HepG2 (cell line): ENCODE results near the gene SOAT2. TPM values are rescaled to one million over a fixed set of nuclear protein-coding genes. Genes with fewer than 3 reads are reported as not detected.

Experiments
- CREM ChIP-seq, 2 experiments: sonication (generic) in 1 of 2; formaldehyde crosslinking in 1 of 2; IDR thresholded peaks; 2 replicates each; pipeline versions ENCODE4 v1.4.0 to v1.6.1; 2016 to 2020; ENCODE audit warnings: antibody characterized with exemption in 1 of 2, mild to moderate bottlenecking in 1 of 2, missing genetic modification reagents in 1 of 2
- FOXK1 ChIP-seq: sonication (generic); formaldehyde crosslinking; IDR thresholded peaks from 2 replicates; pipeline ENCODE4 v1.4.0; 2020; ENCODE audit warnings: low read depth, missing genetic modification reagents, borderline replicate concordance
- FOXO1 ChIP-seq: sonication (generic); formaldehyde crosslinking; IDR thresholded peaks from 2 replicates; pipeline ENCODE4 v1.4.0; 2020; ENCODE audit warnings: missing genetic modification reagents
- GFI1 ChIP-seq: sonication (generic); formaldehyde crosslinking; IDR thresholded peaks from 2 replicates; pipeline ENCODE4 v1.5.0; 2020; ENCODE audit warnings: missing genetic modification reagents, mild to moderate bottlenecking, borderline replicate concordance
- HNRNPL ChIP-seq: fragments of 200-400 bp; formaldehyde crosslinking; IDR thresholded peaks from 2 replicates; pipeline ENCODE4 v1.6.1; 2017; ENCODE audit warnings: mild to moderate bottlenecking, low read depth, low read length
- KLF16 ChIP-seq, 2 experiments: sonication (generic) in 1 of 2; formaldehyde crosslinking in 1 of 2; IDR thresholded peaks; 2 replicates each; pipeline versions ENCODE4 v1.6.1 to v1.8.0; 2016 to 2023; ENCODE audit warnings: missing genetic modification reagents in 2 of 2, missing compliant biosample characterization in 1 of 2
- MLLT10 ChIP-seq: sonication (generic); formaldehyde crosslinking; IDR thresholded peaks from 2 replicates; pipeline ENCODE4 v1.4.0; 2020; ENCODE audit warnings: missing genetic modification reagents
- NBN ChIP-seq: fragments of 450-650 bp; conservative IDR thresholded peaks from 2 replicates; pipeline ENCODE4 v1.6.1; 2017
- NFKBIZ ChIP-seq: IDR thresholded peaks from 2 replicates; pipeline ENCODE4 v1.6.1; 2018; ENCODE audit warnings: missing genetic modification reagents, missing compliant biosample characterization
- NR2F6 ChIP-seq, 2 experiments: IDR thresholded peaks; 2 replicates each; pipeline ENCODE4 v1.6.1; 2016; ENCODE audit warnings: antibody characterized with exemption in 1 of 2, mild to moderate bottlenecking in 1 of 2
- NRL ChIP-seq: sonication (generic); formaldehyde crosslinking; IDR thresholded peaks from 2 replicates; pipeline ENCODE4 v1.5.0; 2020; ENCODE audit warnings: missing genetic modification reagents, mild to moderate bottlenecking, moderate library complexity, borderline replicate concordance
- PITX1 ChIP-seq: sonication (generic); formaldehyde crosslinking; IDR thresholded peaks from 2 replicates; pipeline ENCODE4 v1.5.1; 2020; ENCODE audit warnings: mild to moderate bottlenecking, missing genetic modification reagents
- RBFOX2 ChIP-seq: fragments of 200-400 bp; formaldehyde crosslinking; IDR thresholded peaks from 2 replicates; pipeline ENCODE4 v1.6.1; 2017; ENCODE audit warnings: low read depth, mild to moderate bottlenecking, low read length
- SRF ChIP-seq: IDR thresholded peaks from 2 replicates; pipeline ENCODE4 v1.6.1; 2011; ENCODE audit warnings: mild to moderate bottlenecking, low read depth, low read length, moderate library complexity
- ZBTB7A ChIP-seq: sonication (generic); formaldehyde crosslinking; IDR thresholded peaks from 2 replicates; pipeline ENCODE4 v1.8.0; 2022; ENCODE audit warnings: mild to moderate bottlenecking, missing genetic modification reagents
- ZNF124 ChIP-seq: sonication (generic); formaldehyde crosslinking; IDR thresholded peaks from 2 replicates; pipeline ENCODE4 v1.4.0; 2020; ENCODE audit warnings: missing genetic modification reagents
- ZNF558 ChIP-seq: sonication (generic); formaldehyde crosslinking; IDR thresholded peaks from 2 replicates; pipeline ENCODE4 v1.9.0; 2022; ENCODE audit warnings: mild to moderate bottlenecking, missing genetic modification reagents, borderline replicate concordance
- ZSCAN29 ChIP-seq: sonication (generic); formaldehyde crosslinking; conservative IDR thresholded peaks from 2 replicates; pipeline ENCODE4 v1.4.0; 2020; ENCODE audit warnings: mild to moderate bottlenecking, missing genetic modification reagents
- polyA plus RNA-seq, 8 experiments: library from polyadenylated mRNA; depleted of rRNA in 3 of 8; stranded (reverse) in 7 of 8; unstranded in 1 of 8; fragments of >200 nt; fragmentation: Illumina TruSeq in 4 of 8; extraction: Trizol in 4 of 8; gene quantifications; 2 replicates each; pipeline versions ENCODE4 v1.2.1 to v1.2.3, GENCODE V29; 2011 to 2016; ENCODE audit warnings: low read depth in 4 of 8, missing spikeins in 1 of 8, mixed read lengths in 1 of 8; ENCODE audit not compliant: insufficient read depth in 1 of 8
- total RNA-seq, 5 experiments: library from RNA; depleted of rRNA; stranded (reverse); fragments of >200 nt; fragmentation: Illumina TruSeq; extraction: Trizol; gene quantifications; 2 replicates each; pipeline ENCODE4 v1.2.3, GENCODE V29; 2016; ENCODE audit warnings: low read depth in 1 of 5
- TF ChIP-seq, protein P1 (sequence below): sonication (generic); formaldehyde crosslinking; IDR thresholded peaks from 2 replicates; pipeline ENCODE4 v1.4.0; 2020; ENCODE audit warnings: missing genetic modification reagents
- TF ChIP-seq, protein P2 (sequence below): sonication (generic); formaldehyde crosslinking; conservative IDR thresholded peaks from 2 replicates; pipeline ENCODE4 v1.4.0; 2020; ENCODE audit warnings: missing genetic modification reagents
- TF ChIP-seq, protein P3 (sequence below): sonication (generic); formaldehyde crosslinking; IDR thresholded peaks from 2 replicates; pipeline ENCODE4 v1.4.0; 2020; ENCODE audit warnings: mild to moderate bottlenecking, missing genetic modification reagents
- TF ChIP-seq, protein P4 (sequence below): sonication (generic); formaldehyde crosslinking; IDR thresholded peaks from 2 replicates; pipeline ENCODE4 v1.4.0; 2020; ENCODE audit warnings: missing genetic modification reagents

The SOAT2 gene
- total and polyA plus RNA-seq, 2 of the 13 experiments (the other 11 are each of a cell fraction or from before 2014, with no cell fraction given), result 14.9 to 108 TPM

DNA sequence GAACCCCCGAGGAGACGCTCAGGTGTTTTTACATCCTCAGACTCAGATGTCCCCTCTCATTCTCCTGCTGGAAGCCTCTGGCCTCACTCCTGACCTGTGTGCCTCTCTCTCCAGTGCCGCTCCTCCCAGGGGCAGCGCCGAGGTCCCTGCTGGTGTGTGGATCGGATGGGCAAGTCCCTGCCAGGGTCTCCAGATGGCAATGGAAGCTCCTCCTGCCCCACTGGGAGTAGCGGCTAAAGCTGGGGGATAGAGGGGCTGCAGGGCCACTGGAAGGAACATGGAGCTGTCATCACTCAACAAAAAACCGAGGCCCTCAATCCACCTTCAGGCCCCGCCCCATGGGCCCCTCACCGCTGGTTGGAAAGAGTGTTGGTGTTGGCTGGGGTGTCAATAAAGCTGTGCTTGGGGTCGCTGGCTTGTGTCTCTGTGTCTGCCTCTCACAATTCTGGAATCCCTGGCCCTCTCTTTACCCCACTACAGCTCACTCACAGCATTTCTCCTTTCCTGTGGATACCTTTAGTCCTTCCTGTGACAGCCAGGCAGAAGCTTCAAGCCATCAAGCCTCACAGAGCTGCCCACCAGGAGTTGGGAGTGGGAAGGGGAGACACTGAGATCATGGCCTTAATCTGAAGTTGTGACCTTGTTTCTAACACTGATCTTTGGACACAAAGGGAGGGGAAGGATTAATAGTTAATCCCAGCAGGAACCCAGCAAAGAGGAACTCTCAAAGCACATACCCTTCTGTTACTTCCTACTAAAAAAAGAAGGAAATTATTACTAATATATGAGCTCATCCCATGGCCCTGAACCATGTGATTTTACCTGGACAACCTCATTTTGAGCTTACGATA is 1.1 kb upstream of the SOAT2 start (continued):
- TF ChIP-seq MLLT10 (CRISPR knock-in tag) (no peak), CREM (IDR thresholded peaks at IDR 0.05) (peak; percentile 20; the same call in 1 of the 2 replicates), CREM (CRISPR knock-in tag; IDR thresholded peaks at IDR 0.05) (no peak), NBN (no peak), ZNF124 (CRISPR knock-in tag) (no peak), NRL (CRISPR knock-in tag) (0 out of 2 replicates have a peak, but pooled peaks have one; percentile 27), ZBTB7A (CRISPR knock-in tag) (peak; percentile 60), ZNF558 (no peak), SRF (no peak), KLF16 (CRISPR knock-in tag; IDR thresholded peaks at IDR 0.05) (no peak; a peak in 1 of 4 replicates), NR2F6 (IDR thresholded peaks at IDR 0.05) (no peak), NR2F6 (CRISPR knock-in tag; IDR thresholded peaks at IDR 0.05) (peak; percentile 74), GFI1 (CRISPR knock-in tag) (0 out of 2 replicates have a peak, but pooled peaks have one; percentile 35), HNRNPL (0 out of 2 replicates have a peak, but pooled peaks have one; percentile 56), FOXO1 (CRISPR knock-in tag) (no peak), PITX1 (CRISPR knock-in tag) (peak; percentile 96), ZSCAN29 (no peak), FOXK1 (CRISPR knock-in tag) (0 out of 2 replicates have a peak, but pooled peaks have one; percentile 18), NFKBIZ (CRISPR knock-in tag) (0 out of 2 replicates have a peak, but pooled peaks have one; percentile 42), RBFOX2 (0 out of 2 replicates have a peak, but pooled peaks have one; percentile 15)
- TF ChIP-seq, protein P1, sequence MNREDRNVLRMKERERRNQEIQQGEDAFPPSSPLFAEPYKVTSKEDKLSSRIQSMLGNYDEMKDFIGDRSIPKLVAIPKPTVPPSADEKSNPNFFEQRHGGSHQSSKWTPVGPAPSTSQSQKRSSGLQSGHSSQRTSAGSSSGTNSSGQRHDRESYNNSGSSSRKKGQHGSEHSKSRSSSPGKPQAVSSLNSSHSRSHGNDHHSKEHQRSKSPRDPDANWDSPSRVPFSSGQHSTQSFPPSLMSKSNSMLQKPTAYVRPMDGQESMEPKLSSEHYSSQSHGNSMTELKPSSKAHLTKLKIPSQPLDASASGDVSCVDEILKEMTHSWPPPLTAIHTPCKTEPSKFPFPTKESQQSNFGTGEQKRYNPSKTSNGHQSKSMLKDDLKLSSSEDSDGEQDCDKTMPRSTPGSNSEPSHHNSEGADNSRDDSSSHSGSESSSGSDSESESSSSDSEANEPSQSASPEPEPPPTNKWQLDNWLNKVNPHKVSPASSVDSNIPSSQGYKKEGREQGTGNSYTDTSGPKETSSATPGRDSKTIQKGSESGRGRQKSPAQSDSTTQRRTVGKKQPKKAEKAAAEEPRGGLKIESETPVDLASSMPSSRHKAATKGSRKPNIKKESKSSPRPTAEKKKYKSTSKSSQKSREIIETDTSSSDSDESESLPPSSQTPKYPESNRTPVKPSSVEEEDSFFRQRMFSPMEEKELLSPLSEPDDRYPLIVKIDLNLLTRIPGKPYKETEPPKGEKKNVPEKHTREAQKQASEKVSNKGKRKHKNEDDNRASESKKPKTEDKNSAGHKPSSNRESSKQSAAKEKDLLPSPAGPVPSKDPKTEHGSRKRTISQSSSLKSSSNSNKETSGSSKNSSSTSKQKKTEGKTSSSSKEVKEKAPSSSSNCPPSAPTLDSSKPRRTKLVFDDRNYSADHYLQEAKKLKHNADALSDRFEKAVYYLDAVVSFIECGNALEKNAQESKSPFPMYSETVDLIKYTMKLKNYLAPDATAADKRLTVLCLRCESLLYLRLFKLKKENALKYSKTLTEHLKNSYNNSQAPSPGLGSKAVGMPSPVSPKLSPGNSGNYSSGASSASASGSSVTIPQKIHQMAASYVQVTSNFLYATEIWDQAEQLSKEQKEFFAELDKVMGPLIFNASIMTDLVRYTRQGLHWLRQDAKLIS, result peak; percentile 12; the same call in 1 of the 2 replicates
- TF ChIP-seq, protein P2, sequence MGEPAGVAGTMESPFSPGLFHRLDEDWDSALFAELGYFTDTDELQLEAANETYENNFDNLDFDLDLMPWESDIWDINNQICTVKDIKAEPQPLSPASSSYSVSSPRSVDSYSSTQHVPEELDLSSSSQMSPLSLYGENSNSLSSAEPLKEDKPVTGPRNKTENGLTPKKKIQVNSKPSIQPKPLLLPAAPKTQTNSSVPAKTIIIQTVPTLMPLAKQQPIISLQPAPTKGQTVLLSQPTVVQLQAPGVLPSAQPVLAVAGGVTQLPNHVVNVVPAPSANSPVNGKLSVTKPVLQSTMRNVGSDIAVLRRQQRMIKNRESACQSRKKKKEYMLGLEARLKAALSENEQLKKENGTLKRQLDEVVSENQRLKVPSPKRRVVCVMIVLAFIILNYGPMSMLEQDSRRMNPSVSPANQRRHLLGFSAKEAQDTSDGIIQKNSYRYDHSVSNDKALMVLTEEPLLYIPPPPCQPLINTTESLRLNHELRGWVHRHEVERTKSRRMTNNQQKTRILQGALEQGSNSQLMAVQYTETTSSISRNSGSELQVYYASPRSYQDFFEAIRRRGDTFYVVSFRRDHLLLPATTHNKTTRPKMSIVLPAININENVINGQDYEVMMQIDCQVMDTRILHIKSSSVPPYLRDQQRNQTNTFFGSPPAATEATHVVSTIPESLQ (CRISPR knock-in tag), result no peak
- TF ChIP-seq, protein P3, sequence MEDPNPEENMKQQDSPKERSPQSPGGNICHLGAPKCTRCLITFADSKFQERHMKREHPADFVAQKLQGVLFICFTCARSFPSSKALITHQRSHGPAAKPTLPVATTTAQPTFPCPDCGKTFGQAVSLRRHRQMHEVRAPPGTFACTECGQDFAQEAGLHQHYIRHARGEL (CRISPR knock-in tag), result no peak
- TF ChIP-seq, protein P4, sequence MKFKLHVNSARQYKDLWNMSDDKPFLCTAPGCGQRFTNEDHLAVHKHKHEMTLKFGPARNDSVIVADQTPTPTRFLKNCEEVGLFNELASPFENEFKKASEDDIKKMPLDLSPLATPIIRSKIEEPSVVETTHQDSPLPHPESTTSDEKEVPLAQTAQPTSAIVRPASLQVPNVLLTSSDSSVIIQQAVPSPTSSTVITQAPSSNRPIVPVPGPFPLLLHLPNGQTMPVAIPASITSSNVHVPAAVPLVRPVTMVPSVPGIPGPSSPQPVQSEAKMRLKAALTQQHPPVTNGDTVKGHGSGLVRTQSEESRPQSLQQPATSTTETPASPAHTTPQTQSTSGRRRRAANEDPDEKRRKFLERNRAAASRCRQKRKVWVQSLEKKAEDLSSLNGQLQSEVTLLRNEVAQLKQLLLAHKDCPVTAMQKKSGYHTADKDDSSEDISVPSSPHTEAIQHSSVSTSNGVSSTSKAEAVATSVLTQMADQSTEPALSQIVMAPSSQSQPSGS (CRISPR knock-in tag), result 0 out of 2 replicates have a peak, but pooled peaks have one; percentile 13
